Globus pallidus (tissue), 1 donor: ENCODE data around the gene CHURC1.
A peak's percentile ranks its signal among the peaks of the same experiment; 100 is the strongest.

Experiments
- DNase-seq: peaks from one replicate; pipeline ENCODE4 v3.0.0-alpha.2; 2015; ENCODE audit warnings: low spot score

The CHURC1 gene

GRCh38 chr14:64914237-64915028, at the start of gene CHURC1:
TSS of gene CHURC1 (plus strand) at chr14:64914455. CDS start at chr14:64914496, 41 bp downstream.
- DNase-seq: peak; percentile 96

GRCh38 chr14:64865109-64865508, 49.1 kb upstream of the CHURC1 start:
- DNase-seq: no peak

- DNase-seq: no peak
Measured at GRCh38 chr14:64865992-64866391, 48.3 kb upstream of the CHURC1 start.

- DNase-seq: no peak
Measured at GRCh38 chr14:64867182-64867581, 47.1 kb upstream of the CHURC1 start.

GRCh38 chr14:64868379-64868778, 45.9 kb upstream of the CHURC1 start:
- no peak for DNase-seq

GRCh38 chr14:64868841-64869240, 45.4 kb upstream of the CHURC1 start:
- no peak for DNase-seq

- DNase-seq: no peak
Measured at GRCh38 chr14:64870160-64870559, 44.1 kb upstream of the CHURC1 start.

- DNase-seq: no peak
Measured at GRCh38 chr14:64871344-64871743, 42.9 kb upstream of the CHURC1 start.

GRCh38 chr14:64873506-64874219, 40.6 kb upstream of the CHURC1 start:
- no peak for DNase-seq

GRCh38 chr14:64875350-64875749, 38.9 kb upstream of the CHURC1 start:
- no peak for DNase-seq

- no peak for DNase-seq
Measured at GRCh38 chr14:64877846-64878245, 36.4 kb upstream of the CHURC1 start.

GRCh38 chr14:64878837-64879634, 35.2 kb upstream of the CHURC1 start:
- no peak for DNase-seq

- DNase-seq: no peak
Measured at GRCh38 chr14:64879635-64880220, 34.5 kb upstream of the CHURC1 start, which contains the start of gene SPTB. TSS of gene SPTB (minus strand) at chr14:64879907. CDS start at chr14:64823094, 56,813 bp downstream.

GRCh38 chr14:64880221-64881121, 33.8 kb upstream of the CHURC1 start:
- no peak for DNase-seq

GRCh38 chr14:64885559-64885958, 28.7 kb upstream of the CHURC1 start:
- no peak for DNase-seq

- DNase-seq: no peak
Measured at GRCh38 chr14:64889352-64889751, 24.9 kb upstream of the CHURC1 start.

GRCh38 chr14:64891173-64891838, 22.9 kb upstream of the CHURC1 start:
- no peak for DNase-seq

GRCh38 chr14:64891839-64892375, 22.3 kb upstream of the CHURC1 start:
- peak; percentile 70 for DNase-seq

- no peak for DNase-seq
Measured at GRCh38 chr14:64899958-64900357, 14.3 kb upstream of the CHURC1 start.

- no peak for DNase-seq
Measured at GRCh38 chr14:64906022-64906421, 8.2 kb upstream of the CHURC1 start.
